Effector CD4-positive, alpha-beta T cell (primary cell): ENCODE measurements around the gene KRTAP12-1.

Experiments used
- DNase-seq: peaks from one replicate; pipeline ENCODE4 v3.0.0-alpha.2; 2020

KRTAP12-1 gene

DNA sequence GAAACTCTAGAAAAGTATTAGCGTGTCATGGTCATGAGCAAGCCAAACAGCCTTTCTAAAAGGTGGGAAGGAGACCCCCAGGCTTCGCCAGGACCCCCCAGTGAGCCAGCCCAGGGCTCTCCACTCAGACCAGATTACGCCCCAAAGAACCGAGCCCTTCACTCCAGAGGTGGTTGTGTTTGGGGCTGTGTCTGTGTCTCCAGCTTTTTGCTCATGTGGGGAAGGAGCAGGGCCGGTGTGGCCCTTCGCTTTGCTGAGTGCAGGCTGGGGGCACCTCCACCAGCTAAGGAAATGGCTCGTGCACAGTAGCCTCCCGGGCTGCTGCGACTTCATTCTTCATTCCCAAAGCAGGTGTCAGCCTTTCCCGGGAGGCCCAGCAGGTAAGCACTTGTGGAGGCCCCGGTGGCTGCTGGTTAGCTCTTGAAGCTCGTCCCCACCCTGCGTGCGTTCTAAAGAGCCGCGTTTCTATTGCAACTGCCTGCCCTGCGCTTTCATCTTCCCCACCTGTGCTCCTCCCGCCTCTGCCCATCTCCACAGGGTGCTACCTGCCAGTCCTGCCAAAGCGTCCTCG, 28.9 kb upstream of the KRTAP12-1 start:
- DNase-seq = no peak

DNA sequence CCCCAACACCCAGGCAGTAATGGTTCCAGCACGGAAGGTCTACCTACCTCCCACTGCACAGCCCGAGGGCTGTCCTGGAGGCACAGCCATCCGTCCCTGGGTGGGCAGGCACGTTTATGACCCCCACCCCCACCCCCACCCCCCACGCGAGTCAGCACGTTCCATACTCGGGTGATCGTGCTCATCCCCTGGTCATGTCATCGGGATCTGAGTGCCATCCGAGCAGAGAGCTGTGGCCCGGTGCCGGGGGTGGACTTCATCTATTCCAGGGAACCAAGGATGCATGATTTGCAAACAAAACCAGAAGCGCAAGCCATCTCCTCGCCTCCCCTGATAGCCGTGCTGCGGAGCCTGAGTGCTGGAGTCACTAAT, 28.3 kb upstream of the KRTAP12-1 start:
- no peak for DNase-seq

DNA sequence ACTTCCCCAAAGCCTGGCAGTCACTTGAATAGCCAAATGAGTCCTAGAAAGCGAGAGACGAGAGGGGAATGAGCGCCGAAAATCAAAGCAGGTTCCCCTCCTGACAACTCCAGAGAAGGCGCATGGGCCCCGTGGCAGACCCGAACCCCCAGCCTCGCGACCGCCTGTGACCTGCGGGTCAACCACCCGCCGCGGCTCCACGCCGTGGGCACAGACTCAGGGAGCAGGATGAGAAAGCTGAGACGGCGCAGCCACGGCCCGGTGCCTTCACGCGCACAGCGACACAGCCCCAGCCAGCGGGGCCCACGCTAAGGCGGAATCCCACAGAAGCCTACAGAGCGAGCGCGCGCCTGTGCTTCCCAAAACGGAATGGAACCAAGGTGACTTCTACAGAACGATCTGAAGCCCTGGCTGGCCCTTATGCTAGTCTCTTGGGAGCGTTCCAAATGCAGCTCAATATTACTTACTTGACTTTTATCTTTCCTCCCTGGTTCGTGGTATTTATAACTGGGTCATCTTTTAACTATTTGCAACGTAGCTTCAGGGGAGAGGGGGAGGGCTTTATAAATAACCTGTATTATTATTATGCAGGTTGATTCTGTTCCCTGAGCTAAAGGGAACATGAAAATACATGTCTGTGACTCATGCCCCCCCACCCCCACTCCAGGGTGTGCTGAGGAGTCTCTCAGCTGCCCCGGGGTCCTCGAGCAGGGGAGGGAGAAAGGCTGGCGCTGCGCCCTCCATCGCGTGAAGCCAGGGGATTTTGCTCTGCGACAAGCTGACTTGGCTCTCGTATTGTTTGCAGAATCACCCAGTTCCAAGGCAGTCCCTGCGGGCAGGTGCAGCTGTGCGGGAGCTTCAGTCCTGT, 27.7 kb upstream of the KRTAP12-1 start:
- no peak for DNase-seq

DNA sequence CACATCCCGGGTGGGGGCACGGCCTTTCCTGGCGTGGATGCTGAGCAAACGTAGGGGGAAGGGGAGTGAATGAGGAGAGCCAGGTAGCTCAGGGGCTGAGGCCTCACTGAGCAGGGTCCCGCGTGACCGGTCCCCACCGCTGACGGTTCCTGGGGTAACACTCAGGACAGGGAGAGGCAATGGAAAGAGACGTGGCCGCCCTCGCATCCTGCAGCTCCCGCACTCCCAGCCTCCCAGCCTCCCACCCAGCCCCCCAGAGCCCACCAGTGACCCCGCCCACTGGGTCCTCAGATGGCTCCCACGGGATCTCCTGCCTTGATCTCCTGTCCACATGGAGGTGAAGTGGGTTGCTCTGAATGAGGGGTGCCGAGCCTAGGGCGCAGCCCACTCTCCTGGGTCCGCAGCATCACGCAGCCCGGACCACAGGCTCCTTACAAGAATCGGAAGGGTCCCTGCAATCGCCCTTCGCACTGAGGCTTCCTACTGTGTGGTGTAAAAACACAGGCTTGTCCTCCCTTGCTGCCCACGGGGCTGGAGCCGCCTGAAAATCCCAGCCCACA, 27.0 kb upstream of the KRTAP12-1 start:
- no peak for DNase-seq

GRCh38 chr21:44708213-44708865, 26.4 kb upstream of the KRTAP12-1 start:
- no peak for DNase-seq

- DNase-seq = no peak
Measured at GRCh38 chr21:44706706-44707581, 25.0 kb upstream of the KRTAP12-1 start.

GRCh38 chr21:44706026-44706705, 24.2 kb upstream of the KRTAP12-1 start:
- no peak for DNase-seq

DNA sequence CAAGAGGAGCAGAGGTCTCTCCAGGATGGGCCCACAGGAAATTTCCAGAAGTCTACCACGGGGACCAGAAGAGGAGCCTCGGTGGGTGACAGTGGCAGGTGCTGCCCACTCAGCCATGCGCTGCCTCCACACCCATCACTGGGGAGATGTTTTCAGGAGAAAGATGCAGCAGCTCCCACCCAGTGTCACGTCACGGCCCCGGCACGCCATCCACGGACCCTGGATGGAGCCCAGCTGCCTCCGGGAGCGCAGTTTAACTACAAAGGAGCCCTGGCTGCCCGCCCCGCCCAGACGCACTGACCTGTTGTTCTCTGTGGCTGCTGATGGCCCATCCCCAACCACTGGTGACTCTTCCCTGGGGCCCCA, 22.7 kb upstream of the KRTAP12-1 start:
- no peak for DNase-seq

DNA sequence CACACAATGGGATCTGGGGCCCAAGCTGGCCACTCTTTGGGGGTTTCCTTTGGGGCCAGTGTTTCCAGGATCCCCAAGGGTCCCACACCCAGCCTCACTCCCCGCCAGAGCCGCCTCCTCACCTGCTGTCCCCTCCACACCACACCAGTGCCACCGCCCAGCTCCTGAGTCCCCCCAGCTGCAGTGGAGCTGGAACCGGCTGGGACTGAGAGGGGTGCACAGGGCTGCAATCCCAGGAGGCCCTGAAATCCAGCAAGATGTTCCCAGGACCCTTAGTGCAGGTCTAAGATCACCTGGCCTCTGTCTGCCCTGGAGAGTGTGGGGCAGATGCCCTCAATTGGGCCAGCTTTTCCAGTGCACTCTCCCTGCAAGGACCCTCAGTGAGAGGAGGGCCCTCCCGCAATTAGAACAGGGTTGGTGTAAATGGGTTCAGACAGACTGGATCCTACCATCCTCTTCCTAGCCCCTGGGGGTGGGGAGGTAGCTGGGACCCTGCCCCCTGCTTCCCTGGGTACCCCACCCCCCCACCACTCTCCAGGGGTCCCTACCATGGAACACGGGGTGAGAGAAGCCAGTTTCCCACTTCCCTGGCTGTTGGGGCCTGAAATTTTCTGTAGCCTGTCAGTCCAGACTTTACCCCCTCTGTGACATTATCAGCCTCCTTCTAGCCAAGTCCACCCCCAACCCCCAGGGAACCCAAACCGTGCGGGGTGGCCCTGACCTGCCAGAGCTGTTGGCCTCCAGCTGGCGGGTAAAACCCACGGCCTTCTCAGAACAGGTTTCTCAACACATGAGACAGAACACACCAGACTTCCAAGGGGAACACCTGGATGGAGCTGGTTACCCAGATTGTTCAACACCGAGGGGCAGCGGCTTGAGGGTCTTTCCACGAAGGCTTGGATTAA, 22.0 kb upstream of the KRTAP12-1 start:
- no peak for DNase-seq

- DNase-seq = no peak
Measured at GRCh38 chr21:44702973-44703730, 21.2 kb upstream of the KRTAP12-1 start.

DNA sequence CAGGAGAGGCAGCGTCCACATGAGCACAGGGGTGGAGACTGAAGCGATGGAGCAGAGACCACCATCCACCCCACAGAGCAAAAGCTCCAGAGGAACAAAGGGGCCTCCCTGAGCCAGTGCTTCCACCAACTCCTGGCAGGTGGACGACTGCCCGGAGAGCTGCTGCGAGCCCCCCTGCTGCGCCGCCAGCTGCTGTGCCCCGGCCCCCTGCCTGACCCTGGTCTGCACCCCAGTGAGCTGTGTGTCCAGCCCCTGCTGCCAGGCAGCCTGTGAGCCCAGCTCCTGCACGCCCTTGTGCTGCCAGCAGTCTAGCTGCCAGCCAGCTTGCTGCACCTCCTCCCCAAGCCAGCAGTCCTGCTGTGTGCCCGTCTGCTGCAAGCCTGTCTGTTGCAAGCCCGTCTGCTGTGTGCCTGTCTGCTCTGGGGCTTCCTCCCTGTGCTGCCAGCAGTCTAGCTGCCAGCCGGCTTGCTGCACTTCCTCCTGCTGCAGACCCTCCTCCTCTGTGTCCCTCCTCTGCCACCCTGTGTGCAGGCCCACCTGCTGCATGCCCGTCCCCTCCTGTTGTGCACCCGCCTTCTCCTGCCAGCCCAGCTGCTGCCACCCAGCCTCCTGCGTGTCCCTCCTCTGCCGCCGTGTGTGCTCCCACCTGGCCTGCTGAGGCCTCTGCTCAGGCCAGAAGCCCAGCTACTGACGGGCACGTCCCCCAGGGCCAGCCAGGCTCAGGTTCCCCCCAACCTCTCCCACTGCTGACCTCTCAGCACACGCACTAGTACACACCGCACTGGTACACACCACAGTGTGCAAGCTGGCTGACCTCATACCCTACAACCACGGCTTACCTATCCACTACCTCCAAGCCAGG, 20.4 kb upstream of the KRTAP12-1 start:
- no peak for DNase-seq

GRCh38 chr21:44701541-44701940, 19.6 kb upstream of the KRTAP12-1 start:
- DNase-seq = no peak

DNA sequence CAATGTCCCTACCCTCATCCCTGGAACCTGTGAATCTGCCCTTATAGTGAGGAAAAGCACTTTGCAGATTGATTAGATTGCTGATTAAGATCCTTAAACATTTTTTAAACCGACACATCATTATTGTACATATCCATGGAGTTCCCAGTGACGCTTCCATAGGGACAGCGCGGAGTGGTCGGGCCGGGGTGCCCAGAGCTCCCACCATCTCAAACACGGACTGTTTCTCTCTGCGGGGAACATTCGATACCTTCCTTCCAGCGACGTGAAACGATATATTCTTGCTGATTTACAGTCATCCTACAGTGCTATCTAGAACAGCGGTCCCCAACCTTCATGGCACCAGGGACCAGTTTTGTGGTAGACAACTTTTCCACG, 19.0 kb upstream of the KRTAP12-1 start:
- DNase-seq = no peak

DNA sequence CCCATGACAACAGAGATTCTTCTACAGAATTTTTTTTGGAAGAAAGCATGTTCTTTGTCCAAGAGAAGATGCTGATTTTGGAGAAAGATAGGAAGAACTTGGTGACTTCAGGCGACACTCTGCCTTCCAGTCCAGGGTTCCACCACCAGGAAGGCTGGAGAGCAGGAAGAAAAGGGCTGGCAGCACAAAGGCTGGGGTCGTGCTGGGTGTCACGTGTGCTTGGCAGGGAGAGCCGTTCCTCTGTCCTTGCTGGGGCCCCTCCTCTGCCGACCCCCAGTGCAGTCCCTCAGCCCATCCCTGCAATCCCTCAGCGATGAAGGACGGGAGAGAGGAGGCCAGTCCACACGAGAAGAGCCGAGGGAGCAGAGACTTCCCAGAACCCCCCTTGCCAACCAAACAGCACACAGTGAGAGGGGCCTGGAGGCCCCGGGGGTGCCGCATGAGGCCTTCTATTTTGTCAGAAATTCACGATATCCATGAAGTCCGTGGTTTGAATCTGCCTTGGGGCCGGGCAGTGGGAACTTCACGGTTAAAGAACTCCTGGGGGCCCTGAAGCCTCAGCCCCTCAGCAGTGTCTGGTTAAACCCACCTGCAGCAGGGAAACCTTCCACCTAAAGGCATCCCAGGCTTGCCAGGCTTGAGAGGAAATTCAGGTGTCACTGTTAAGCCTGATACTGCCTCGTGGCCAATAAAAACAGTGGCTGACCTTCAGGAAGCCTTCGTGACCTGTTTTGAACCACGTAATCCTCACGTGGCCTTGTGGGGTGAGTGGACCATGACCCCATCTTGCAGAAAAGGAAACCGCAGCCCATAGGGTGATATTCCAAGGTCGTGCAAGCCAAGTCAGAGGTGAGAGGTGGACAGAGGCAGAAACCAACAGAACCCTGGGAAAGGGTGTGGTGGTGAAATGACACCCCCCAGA, 18.4 kb upstream of the KRTAP12-1 start:
- no peak for DNase-seq

DNA sequence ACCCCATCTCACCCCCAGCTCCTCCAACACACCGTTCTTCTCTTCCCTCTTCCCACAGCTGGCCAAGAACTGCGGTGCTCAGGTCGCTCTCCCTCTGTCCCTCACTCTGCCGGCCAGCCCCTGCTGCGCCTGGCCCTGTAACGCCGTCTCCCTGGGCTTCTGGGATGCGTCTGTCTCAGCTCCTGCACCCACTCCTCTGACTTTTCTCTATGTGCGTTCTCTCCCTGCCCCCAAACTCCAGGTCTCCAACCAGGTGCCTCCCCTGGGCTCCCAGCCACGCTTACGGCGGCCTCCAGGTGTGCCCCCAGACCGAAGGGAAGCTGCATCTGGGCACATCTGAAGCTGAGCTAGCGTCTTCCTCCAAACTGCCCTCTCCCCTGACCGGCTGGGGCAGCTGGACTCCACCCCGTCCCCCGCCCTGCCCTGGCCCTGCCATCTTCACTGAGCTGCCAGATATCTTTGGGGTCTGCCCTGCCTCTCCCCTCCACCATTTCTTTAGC, 17.6 kb upstream of the KRTAP12-1 start:
- no peak for DNase-seq

DNA sequence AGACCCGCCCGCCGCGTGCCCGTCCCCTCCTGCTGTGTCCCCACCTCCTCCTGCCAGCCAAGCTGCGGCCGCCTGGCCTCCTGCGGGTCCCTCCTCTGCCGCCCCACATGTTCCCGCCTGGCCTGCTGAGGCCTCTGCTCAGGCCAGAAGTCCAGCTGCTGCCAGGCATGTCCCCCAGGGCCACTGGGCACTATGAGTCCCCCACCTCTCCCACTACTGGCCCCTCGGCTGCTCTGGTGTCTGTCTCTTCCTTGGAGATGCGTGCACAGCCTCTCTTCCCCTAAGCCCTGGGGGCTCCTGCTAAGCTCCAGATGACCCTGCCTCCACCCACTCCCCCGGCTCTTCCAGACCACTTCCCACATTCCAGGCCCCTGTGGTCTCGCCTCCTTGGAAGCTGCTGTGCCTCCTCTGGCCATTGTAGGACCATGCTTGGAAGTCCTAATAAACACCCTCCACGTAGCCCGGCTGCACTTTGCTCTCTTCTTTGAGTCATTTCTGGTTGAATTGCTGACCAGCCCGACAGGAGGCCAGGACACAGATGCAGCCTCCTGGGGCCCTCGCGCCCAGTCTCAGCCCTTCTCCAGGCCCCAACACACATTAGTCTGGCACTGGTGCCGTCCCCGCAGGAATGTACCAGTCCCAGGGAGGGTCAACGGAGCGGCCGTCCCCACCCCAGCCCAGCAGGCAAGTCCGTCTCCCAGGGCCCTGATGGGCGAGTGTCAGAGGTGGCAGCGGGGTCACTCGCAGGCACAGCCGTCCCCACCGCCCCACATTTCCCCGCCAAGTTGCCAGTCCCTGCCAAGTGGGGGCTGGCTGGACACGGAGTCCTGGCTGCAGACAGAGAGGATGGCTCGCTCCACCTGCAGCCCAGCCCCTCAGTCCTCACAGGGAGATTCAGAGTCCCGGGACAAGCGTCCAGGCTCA, 16.1 kb upstream of the KRTAP12-1 start:
- DNase-seq = no peak
